H7 (cell line): ENCODE data around the gene STARD4. TPM values are rescaled to one million over a fixed set of nuclear protein-coding genes. Genes with fewer than 3 reads are reported as not detected.
A peak's percentile ranks its signal among the peaks of the same experiment; 100 is the strongest.

ENCODE experiments used
- DNase-seq: peaks from one replicate; pipeline ENCODE4 v3.0.0; 2012
- H3K27me3 ChIP-seq: 2 replicates; pipeline ENCODE4 v1.6.0; 2011; ENCODE audit warnings: mild to moderate bottlenecking, low read length; ENCODE audit not compliant: control insufficient read depth, insufficient read depth
- H3K36me3 ChIP-seq: replicated peaks from 2 replicates; pipeline ENCODE4 v1.5.1; 2011; ENCODE audit warnings: low read length; ENCODE audit not compliant: control insufficient read depth, insufficient read depth
- H3K4me3 ChIP-seq: 2 replicates; pipeline ENCODE4 v1.5.1; 2011; ENCODE audit warnings: low read depth, mild to moderate bottlenecking, control low read depth, low read length, moderate library complexity; ENCODE audit not compliant: insufficient read depth
- total RNA-seq: library from RNA; depleted of rRNA; stranded (reverse); fragments of >200 nt; shearing (Covaris generic); gene quantifications from 2 replicates; pipeline ENCODE4 v1.2.3, GENCODE V29; 2014

The STARD4 gene
- total RNA-seq, 1 experiment from 2014 or later = 41.0 TPM

- Histone ChIP-seq H3K36me3 (no peaks in the 10 kb centered on the region), H3K4me3 (no peak overlapping the region), H3K27me3 (no peaks in the 10 kb centered on the region)
- no peak for DNase-seq
Measured at GRCh38 chr5:111545031-111545430, 32.7 kb upstream of the STARD4 start.

GRCh38 chr5:111537141-111538024, 25.0 kb upstream of the STARD4 start:
- Histone ChIP-seq H3K27me3 (no peaks in the 10 kb centered on the region), H3K4me3 (no peak overlapping the region), H3K36me3 (no peaks in the 10 kb centered on the region)
- DNase-seq = no peak

- Histone ChIP-seq H3K36me3 (no peaks in the 10 kb centered on the region), H3K4me3 (no peak overlapping the region), H3K27me3 (no peaks in the 10 kb centered on the region)
- DNase-seq = no peak
Measured at GRCh38 chr5:111535879-111536549, 23.7 kb upstream of the STARD4 start.

GRCh38 chr5:111532886-111533582, 20.7 kb upstream of the STARD4 start:
- DNase-seq = no peak
- Histone ChIP-seq H3K4me3 (no peak overlapping the region), H3K27me3 (no peaks in the 10 kb centered on the region), H3K36me3 (no peaks in the 10 kb centered on the region)

GRCh38 chr5:111530298-111530740, 18.0 kb upstream of the STARD4 start:
- Histone ChIP-seq H3K36me3 (no peaks in the 10 kb centered on the region), H3K4me3 (no peak overlapping the region), H3K27me3 (no peaks in the 10 kb centered on the region)
- DNase-seq = no peak

- Histone ChIP-seq H3K36me3 (no peaks in the 10 kb centered on the region), H3K4me3 (no peak overlapping the region), H3K27me3 (no peaks in the 10 kb centered on the region)
- no peak for DNase-seq
Measured at GRCh38 chr5:111528056-111528455, 15.7 kb upstream of the STARD4 start.

GRCh38 chr5:111520908-111521307, 8.6 kb upstream of the STARD4 start:
- H3K4me3 ChIP-seq = no peak overlapping the region
- no peaks in the 10 kb centered on the region for H3K27me3 ChIP-seq
- no peak for DNase-seq
- no peaks in the 10 kb centered on the region for H3K36me3 ChIP-seq

- Histone ChIP-seq H3K27me3 (no peaks in the 10 kb centered on the region), H3K36me3 (no peaks in the 10 kb centered on the region), H3K4me3 (no peak overlapping the region)
- no peak for DNase-seq
Measured at GRCh38 chr5:111518777-111519176, 6.4 kb upstream of the STARD4 start.

GRCh38 chr5:111517853-111518501, 5.6 kb upstream of the STARD4 start:
- H3K36me3 ChIP-seq = no peaks in the 10 kb centered on the region
- no peak for DNase-seq
- H3K4me3 ChIP-seq = no peak overlapping the region
- no peaks in the 10 kb centered on the region for H3K27me3 ChIP-seq

- H3K27me3 ChIP-seq = no peaks in the 10 kb centered on the region
- no peak for DNase-seq
- H3K36me3 ChIP-seq = no peaks in the 10 kb centered on the region
- H3K4me3 ChIP-seq = no peak overlapping the region
Measured at GRCh38 chr5:111514087-111514486, 1.8 kb upstream of the STARD4 start.

GRCh38 chr5:111513131-111513520, 791 bp upstream of the STARD4 start:
- H3K27me3 ChIP-seq = no peaks in the 10 kb centered on the region
- H3K36me3 ChIP-seq = no peaks in the 10 kb centered on the region
- peak overlapping the region; percentile 85 for H3K4me3 ChIP-seq
- DNase-seq = no peak

- H3K36me3 ChIP-seq = no peaks in the 10 kb centered on the region
- no peaks in the 10 kb centered on the region for H3K27me3 ChIP-seq
- H3K4me3 ChIP-seq = peak overlapping the region; percentile 85
- peak; percentile 70 for DNase-seq
Measured at GRCh38 chr5:111511831-111512374, 432 bp downstream of the STARD4 start.

- Histone ChIP-seq H3K4me3 (peak overlapping the region; percentile 85), H3K36me3 (no peaks in the 10 kb centered on the region), H3K27me3 (no peaks in the 10 kb centered on the region)
- no peak for DNase-seq
Measured at GRCh38 chr5:111511174-111511830, 1.0 kb downstream of the STARD4 start.

GRCh38 chr5:111509119-111509518, 3.2 kb downstream of the STARD4 start:
- no peak overlapping the region for H3K4me3 ChIP-seq
- no peak for DNase-seq
- no peaks in the 10 kb centered on the region; the same call in none of the 2 replicates for H3K36me3 ChIP-seq
- no peaks in the 10 kb centered on the region for H3K27me3 ChIP-seq
